ENCODE data around the gene GPHN. TPM values are rescaled to one million over a fixed set of nuclear protein-coding genes. Genes with fewer than 3 reads are reported as not detected.

The GPHN gene
- total RNA-seq, 1 donor = 8.3 TPM

DNA sequence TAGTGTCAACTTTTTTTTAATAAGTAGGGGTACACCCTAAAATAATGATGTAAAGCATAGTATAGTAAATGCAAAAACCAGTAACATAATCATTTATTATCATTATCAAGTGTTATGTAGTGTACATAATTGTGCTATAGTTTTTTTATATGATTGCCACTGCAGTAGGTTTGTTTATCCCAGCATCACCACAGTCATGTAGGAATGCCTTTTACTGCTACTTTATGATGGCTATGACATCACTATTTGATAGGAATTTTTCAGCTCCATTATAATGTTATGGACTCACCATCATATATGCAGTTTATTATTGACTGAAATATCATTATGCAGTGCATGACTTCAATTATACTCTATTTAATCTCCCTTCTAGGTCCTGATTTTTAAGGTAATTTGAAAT, 121.6 kb downstream of the GPHN start:
- no peaks in the 10 kb centered on the region for H3K27me3 ChIP-seq (ENCODE audit: insufficient read depth, low read length)
- H3K4me1 ChIP-seq (ENCODE audit: insufficient read depth, low read length) = no peaks in the 10 kb centered on the region
- no peak overlapping the region for H3K4me3 ChIP-seq (ENCODE audit: insufficient read depth, low read length)
- H3K79me2 ChIP-seq (ENCODE audit: insufficient read depth, low read length) = peaks cover 4% of the 10 kb centered on the region
- no peak overlapping the region for H2AFZ ChIP-seq (ENCODE audit: low read length)
- H3K4me2 ChIP-seq (ENCODE audit: insufficient read depth, low read length) = no peak overlapping the region
- no peaks in the 10 kb centered on the region for H4K20me1 ChIP-seq (ENCODE audit: insufficient read depth, low read length)
- no peak overlapping the region for H3K27ac ChIP-seq (ENCODE audit: low read depth, low read length)
- H3K36me3 ChIP-seq (ENCODE audit: insufficient read depth, low read length) = no peaks in the 10 kb centered on the region
- no peak for DNase-seq (ENCODE audit: insufficient read length, low spot score, missing footprints)
- H3K9me3 ChIP-seq (ENCODE audit: low read depth, low read length) = no peaks in the 10 kb centered on the region
- TF ChIP-seq, protein P1, sequence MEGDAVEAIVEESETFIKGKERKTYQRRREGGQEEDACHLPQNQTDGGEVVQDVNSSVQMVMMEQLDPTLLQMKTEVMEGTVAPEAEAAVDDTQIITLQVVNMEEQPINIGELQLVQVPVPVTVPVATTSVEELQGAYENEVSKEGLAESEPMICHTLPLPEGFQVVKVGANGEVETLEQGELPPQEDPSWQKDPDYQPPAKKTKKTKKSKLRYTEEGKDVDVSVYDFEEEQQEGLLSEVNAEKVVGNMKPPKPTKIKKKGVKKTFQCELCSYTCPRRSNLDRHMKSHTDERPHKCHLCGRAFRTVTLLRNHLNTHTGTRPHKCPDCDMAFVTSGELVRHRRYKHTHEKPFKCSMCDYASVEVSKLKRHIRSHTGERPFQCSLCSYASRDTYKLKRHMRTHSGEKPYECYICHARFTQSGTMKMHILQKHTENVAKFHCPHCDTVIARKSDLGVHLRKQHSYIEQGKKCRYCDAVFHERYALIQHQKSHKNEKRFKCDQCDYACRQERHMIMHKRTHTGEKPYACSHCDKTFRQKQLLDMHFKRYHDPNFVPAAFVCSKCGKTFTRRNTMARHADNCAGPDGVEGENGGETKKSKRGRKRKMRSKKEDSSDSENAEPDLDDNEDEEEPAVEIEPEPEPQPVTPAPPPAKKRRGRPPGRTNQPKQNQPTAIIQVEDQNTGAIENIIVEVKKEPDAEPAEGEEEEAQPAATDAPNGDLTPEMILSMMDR (IDR thresholded peaks at IDR 0.05; ENCODE audit: extremely low read depth, low read depth, low read length) = no peak

DNA sequence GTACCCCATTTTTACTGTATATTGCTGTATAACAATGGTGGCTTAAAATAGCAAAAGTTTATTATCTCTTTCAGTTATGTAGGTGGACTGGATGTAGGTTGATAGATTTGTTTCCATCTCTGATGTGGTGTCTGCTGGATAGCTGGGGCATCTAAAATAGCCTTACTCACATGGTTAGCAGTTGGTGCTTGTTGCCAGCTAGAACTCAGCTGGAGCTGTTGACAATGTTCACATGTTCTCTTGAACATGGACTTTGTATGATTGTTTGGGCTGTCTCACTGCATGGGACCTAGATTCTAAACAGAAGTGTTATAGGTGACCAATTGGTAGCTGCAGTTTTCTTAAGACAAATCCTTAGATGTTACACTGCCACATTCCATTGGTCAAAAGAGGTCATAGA, 126.9 kb downstream of the GPHN start:
- TF ChIP-seq, protein P1 (IDR thresholded peaks at IDR 0.05; ENCODE audit: extremely low read depth, low read depth, low read length) = no peak
- H3K9me3 ChIP-seq (ENCODE audit: low read depth, low read length) = no peaks in the 10 kb centered on the region
- no peaks in the 10 kb centered on the region for H3K27me3 ChIP-seq (ENCODE audit: insufficient read depth, low read length)
- H3K4me1 ChIP-seq (ENCODE audit: insufficient read depth, low read length) = peaks cover 9% of the 10 kb centered on the region
- H3K36me3 ChIP-seq (ENCODE audit: insufficient read depth, low read length) = no peaks in the 10 kb centered on the region
- H2AFZ ChIP-seq (ENCODE audit: low read length) = no peak overlapping the region
- H3K27ac ChIP-seq (ENCODE audit: low read depth, low read length) = no peak overlapping the region
- DNase-seq (ENCODE audit: insufficient read length, low spot score, missing footprints) = no peak
- no peak overlapping the region for H3K4me3 ChIP-seq (ENCODE audit: insufficient read depth, low read length)
- H3K79me2 ChIP-seq (ENCODE audit: insufficient read depth, low read length) = peaks cover 4% of the 10 kb centered on the region
- H3K4me2 ChIP-seq (ENCODE audit: insufficient read depth, low read length) = no peak overlapping the region
- H4K20me1 ChIP-seq (ENCODE audit: insufficient read depth, low read length) = no peaks in the 10 kb centered on the region

DNA sequence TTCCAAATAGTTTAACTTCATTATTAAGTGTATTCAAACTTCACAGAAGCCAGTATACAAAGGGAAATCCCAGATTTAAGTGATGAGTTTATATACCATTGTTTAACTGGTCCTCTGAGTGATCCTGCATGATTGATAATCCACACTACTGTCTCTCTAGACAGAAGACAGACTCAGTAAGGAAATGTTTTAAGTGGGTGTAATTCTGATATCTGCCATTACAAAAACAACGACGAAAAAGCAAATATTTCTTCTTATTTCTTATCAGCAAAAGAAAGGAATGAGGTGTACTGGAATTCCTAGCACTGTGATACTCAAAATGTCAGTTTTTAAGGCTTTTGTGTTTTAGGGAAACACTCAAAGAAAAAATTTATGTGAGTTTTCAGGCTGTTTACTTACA, 127.5 kb downstream of the GPHN start:
- no peak for DNase-seq (ENCODE audit: insufficient read length, low spot score, missing footprints)
- Histone ChIP-seq H3K36me3 (ENCODE audit: insufficient read depth, low read length) (no peaks in the 10 kb centered on the region), H3K79me2 (ENCODE audit: insufficient read depth, low read length) (peaks cover 4% of the 10 kb centered on the region)

DNA sequence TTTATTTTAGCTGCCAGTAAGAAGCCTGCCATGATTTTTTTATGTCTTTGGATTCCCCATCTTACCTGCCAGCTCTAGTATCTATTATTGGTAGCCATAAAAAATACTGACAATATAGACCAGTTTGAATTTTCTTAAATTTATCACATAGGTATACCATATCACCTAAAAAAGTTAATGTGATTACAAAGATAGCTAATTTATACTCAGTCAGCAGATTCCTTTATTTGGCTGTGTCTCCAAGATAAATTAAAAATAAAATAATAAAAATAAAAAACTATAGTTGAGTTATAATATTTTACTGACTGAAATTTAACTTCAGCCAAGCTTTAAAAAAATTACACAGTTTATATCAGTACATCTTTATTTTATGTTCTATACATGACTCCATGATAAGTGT, 128.3 kb downstream of the GPHN start:
- H2AFZ ChIP-seq (ENCODE audit: low read length) = no peak overlapping the region
- H3K36me3 ChIP-seq (ENCODE audit: insufficient read depth, low read length) = no peaks in the 10 kb centered on the region
- no peak overlapping the region for H3K27ac ChIP-seq (ENCODE audit: low read depth, low read length)
- no peak for DNase-seq (ENCODE audit: insufficient read length, low spot score, missing footprints)
- no peaks in the 10 kb centered on the region for H3K9me3 ChIP-seq (ENCODE audit: low read depth, low read length)
- no peak overlapping the region for H3K4me3 ChIP-seq (ENCODE audit: insufficient read depth, low read length)
- H3K4me2 ChIP-seq (ENCODE audit: insufficient read depth, low read length) = no peak overlapping the region
- TF ChIP-seq, protein P1 (IDR thresholded peaks at IDR 0.05; ENCODE audit: extremely low read depth, low read depth, low read length) = no peak
- H3K4me1 ChIP-seq (ENCODE audit: insufficient read depth, low read length) = peaks cover 9% of the 10 kb centered on the region
- H4K20me1 ChIP-seq (ENCODE audit: insufficient read depth, low read length) = no peaks in the 10 kb centered on the region
- H3K27me3 ChIP-seq (ENCODE audit: insufficient read depth, low read length) = no peaks in the 10 kb centered on the region
- H3K79me2 ChIP-seq (ENCODE audit: insufficient read depth, low read length) = peaks cover 4% of the 10 kb centered on the region

More for the DNA sequence above, 127.5 kb downstream of the GPHN start:
- no peak overlapping the region for H2AFZ ChIP-seq (ENCODE audit: low read length)
- no peaks in the 10 kb centered on the region for H3K9me3 ChIP-seq (ENCODE audit: low read depth, low read length)
- no peaks in the 10 kb centered on the region for H3K27me3 ChIP-seq (ENCODE audit: insufficient read depth, low read length)
- H3K27ac ChIP-seq (ENCODE audit: low read depth, low read length) = no peak overlapping the region
- H3K4me1 ChIP-seq (ENCODE audit: insufficient read depth, low read length) = peaks cover 9% of the 10 kb centered on the region
- no peak overlapping the region for H3K4me2 ChIP-seq (ENCODE audit: insufficient read depth, low read length)
- H4K20me1 ChIP-seq (ENCODE audit: insufficient read depth, low read length) = no peaks in the 10 kb centered on the region
- no peak overlapping the region for H3K4me3 ChIP-seq (ENCODE audit: insufficient read depth, low read length)
- TF ChIP-seq, protein P1 (IDR thresholded peaks at IDR 0.05; ENCODE audit: extremely low read depth, low read depth, low read length) = no peak
